HAP-1 (cell line): ENCODE measurements around the gene PSENEN.
"Not testable (repeated sequence)": the region's sequence is repeated elsewhere in the genome, so short reads cannot be mapped to it uniquely, and the experiment has no call there.

Experiments used
- DNase-seq, 2 experiments: peaks; one replicate each; pipeline ENCODE4 v3.0.0-alpha.2; 2016 to 2020; ENCODE audit warnings: low spot score in 2 of 2
- H3K27me3 ChIP-seq: fragments of 250-450 bp; sonication (Bioruptor Pico); 2 replicates; pipeline ENCODE4 v1.5.1; 2020; ENCODE audit warnings: low read depth, mild to moderate bottlenecking, moderate library complexity
- H3K36me3 ChIP-seq: fragments of 250-450 bp; sonication (Bioruptor Pico); replicated peaks from 2 replicates; pipeline ENCODE4 v1.5.1; 2020; ENCODE audit warnings: mild to moderate bottlenecking
- H3K4me1 ChIP-seq: fragments of 250-450 bp; sonication (Bioruptor Pico); 2 replicates; pipeline ENCODE4 v1.5.1; 2020; ENCODE audit warnings: mild to moderate bottlenecking
- H3K4me3 ChIP-seq: fragments of 250-450 bp; sonication (Bioruptor Pico); 2 replicates; pipeline ENCODE4 v1.5.1; 2020; ENCODE audit warnings: mild to moderate bottlenecking, moderate library complexity
- H3K9me3 ChIP-seq: fragments of 250-450 bp; sonication (Bioruptor Pico); 2 replicates; pipeline ENCODE4 v1.5.1; 2020; ENCODE audit warnings: mild to moderate bottlenecking, moderate library complexity
- in situ Hi-C: fragments of 300-500 bp; cut with MboI; formaldehyde crosslinking; loops from 3 replicates; pipeline ENCODE4 v1.14.3; 2020; ENCODE audit warnings: low sequenced_read_pairs, inconsistent platforms, mixed read lengths

PSENEN gene

GRCh38 chr19:35792312-35792711 is 46.9 kb downstream of the PSENEN start:
- Histone ChIP-seq H3K9me3 (no peaks in the 10 kb centered on the region), H3K36me3 (no peaks in the 10 kb centered on the region), H3K4me3 (no peak overlapping the region), H3K27me3 (no peaks in the 10 kb centered on the region), H3K4me1 (no peaks in the 10 kb centered on the region)
- DNase-seq: no peak
- in situ Hi-C loops: no loop called here

- Histone ChIP-seq H3K27me3 (no peaks in the 10 kb centered on the region), H3K4me1 (no peaks in the 10 kb centered on the region), H3K36me3 (no peaks in the 10 kb centered on the region), H3K4me3 (no peak overlapping the region), H3K9me3 (no peaks in the 10 kb centered on the region)
- no peak for DNase-seq
- in situ Hi-C loops: no loop called here
Measured at GRCh38 chr19:35792888-35793287, 47.4 kb downstream of the PSENEN start.

DNA sequence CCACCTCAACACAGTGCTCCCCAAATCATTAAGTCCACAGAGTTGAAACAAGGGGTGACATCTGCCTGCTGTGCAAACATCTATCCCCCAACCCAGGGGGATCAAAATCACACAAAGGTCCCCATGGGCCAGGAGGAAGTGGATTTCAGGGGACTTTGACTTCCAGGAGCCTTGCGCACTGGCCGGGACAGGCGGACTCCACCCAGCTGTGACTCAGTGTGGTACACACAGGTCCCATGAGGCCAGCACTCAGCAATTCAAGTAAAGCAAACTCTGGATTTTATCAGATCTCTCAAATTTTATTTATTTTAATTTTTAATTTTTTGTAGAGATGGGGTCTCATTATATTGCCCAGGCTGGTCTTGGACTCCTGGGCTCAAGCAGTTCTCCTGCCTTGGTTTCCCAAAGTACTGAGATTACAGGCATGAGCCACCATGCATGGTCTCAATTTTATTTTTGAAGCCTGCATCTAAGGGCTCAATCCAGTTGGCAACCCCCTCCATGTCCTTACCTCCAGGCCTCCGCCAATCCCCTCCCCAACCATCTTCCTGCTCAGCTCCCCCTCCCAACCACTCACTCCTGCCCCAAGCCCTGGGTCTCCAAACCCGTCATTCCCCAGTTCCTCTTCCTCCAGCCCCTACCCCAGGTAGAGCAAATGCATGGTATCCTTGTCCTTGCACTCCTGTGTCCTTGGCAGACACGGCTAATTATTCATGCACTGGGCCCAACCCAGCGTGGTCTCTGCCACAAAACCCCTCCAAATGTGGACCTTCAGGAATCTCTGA is 48.1 kb downstream of the PSENEN start:
- Histone ChIP-seq H3K36me3 (no peaks in the 10 kb centered on the region), H3K27me3 (no peaks in the 10 kb centered on the region), H3K9me3 (no peaks in the 10 kb centered on the region), H3K4me3 (no peak overlapping the region), H3K4me1 (no peaks in the 10 kb centered on the region)
- in situ Hi-C loops: no loop called here
- no peak for DNase-seq

- not testable (repeated sequence) for DNase-seq
Measured at GRCh38 chr19:35795564-35795963, 50.1 kb downstream of the PSENEN start.

More at GRCh38 chr19:35795564-35795963, 50.1 kb downstream of the PSENEN start:
- in situ Hi-C loops, H3K4me1 ChIP-seq, H3K4me3 ChIP-seq, H3K36me3 ChIP-seq, H3K27me3 ChIP-seq, H3K9me3 ChIP-seq: not testable (repeated sequence)
